HEK293T (cell line): Measurements from ENCODE around the gene PRDM9.

ENCODE experiments used
- ARNT ChIP-seq: fragments of 450-650 bp; IDR thresholded peaks from 2 replicates; pipeline ENCODE4 v1.6.1; 2017; ENCODE audit warnings: mild to moderate bottlenecking
- BHLHE40 ChIP-seq: fragments of 450-650 bp; IDR thresholded peaks from 2 replicates; pipeline ENCODE4 v1.6.1; 2016; ENCODE audit warnings: mild to moderate bottlenecking, moderate library complexity, borderline replicate concordance
- ELF4 ChIP-seq: fragments of 450-650 bp; IDR thresholded peaks from 2 replicates; pipeline ENCODE4 v1.6.1; 2017; ENCODE audit warnings: antibody characterized with exemption
- FOXA1 ChIP-seq: fragments of 450-650 bp; IDR thresholded peaks from 2 replicates; pipeline ENCODE4 v1.6.1; 2016; ENCODE audit warnings: mild to moderate bottlenecking
- FOXK2 ChIP-seq: fragments of 450-650 bp; IDR thresholded peaks from 2 replicates; pipeline ENCODE4 v1.6.1; 2016; ENCODE audit warnings: mild to moderate bottlenecking
- FOXM1 ChIP-seq: fragments of 450-650 bp; IDR thresholded peaks from 2 replicates; pipeline ENCODE4 v1.6.1; 2017; ENCODE audit warnings: mild to moderate bottlenecking, borderline replicate concordance
- HDGF ChIP-seq: fragments of 450-650 bp; IDR thresholded peaks from 2 replicates; pipeline ENCODE4 v1.6.1; 2017; ENCODE audit warnings: antibody characterized with exemption, borderline replicate concordance
- PKNOX1 ChIP-seq: fragments of 450-650 bp; IDR thresholded peaks from 2 replicates; pipeline ENCODE4 v1.6.1; 2016
- SP1 ChIP-seq: fragments of 450-650 bp; IDR thresholded peaks from 2 replicates; pipeline ENCODE4 v1.6.1; 2017
- TARDBP ChIP-seq: fragments of 450-650 bp; IDR thresholded peaks from 2 replicates; pipeline ENCODE4 v1.6.1; 2016
- ZNF384 ChIP-seq: fragments of 450-650 bp; IDR thresholded peaks from 2 replicates; pipeline ENCODE4 v1.6.1; 2016

- TF ChIP-seq ARNT (no peak), BHLHE40 (no peak), ZNF384 (no peak), PKNOX1 (no peak), SP1 (no peak), FOXA1 (no peak), FOXK2 (no peak), FOXM1 (no peak), HDGF (no peak), TARDBP (no peak), ELF4 (no peak)
Measured at GRCh38 chr5:23523031-23523430, 15.6 kb downstream of the PRDM9 start.
